ENCODE data around the gene KCTD16. TPM values are rescaled to one million over a fixed set of nuclear protein-coding genes. Genes with fewer than 3 reads are reported as not detected.

The KCTD16 gene
- total RNA-seq, 2 donors from 2014 or later, result 0.29 to 0.44 TPM

GRCh38 chr5:144385597-144385996 is 214.9 kb downstream of the KCTD16 start:
- peaks cover 4% of the 10 kb centered on the region for H3K9me3 ChIP-seq (ENCODE audit: control insufficient read depth, low read length)
- no peak overlapping the region for H3K27ac ChIP-seq (ENCODE audit: low read depth, low read length)
- Mint-ChIP-seq H3K9me3 (peaks cover 10% of the 10 kb centered on the region), H3K4me1 (no peaks in the 10 kb centered on the region), H3K4me3 (no peak overlapping the region), H3K36me3 (ENCODE audit: low read depth) (no peaks in the 10 kb centered on the region), H3K27ac (no peak overlapping the region), H3K27me3 (ENCODE audit: insufficient read depth) (no peaks in the 10 kb centered on the region)
- no peak for TF ChIP-seq CTCF (conservative IDR thresholded peaks at IDR 0.05)
- no peak overlapping the region for H3K4me3 ChIP-seq (ENCODE audit: low read length)
- H3K27me3 ChIP-seq (ENCODE audit: control insufficient read depth, insufficient read depth, low read length, poor library complexity, severe bottlenecking), result no peaks in the 10 kb centered on the region
- WGBS, 2 experiments (ENCODE audit: insufficient coverage in 1 of 2, insufficient read length in 1 of 2), result 75% methylated on average over 1 of the region's 1 CpG; no CpG with 5 or more reads in 1 of the 2 experiments
- no peaks in the 10 kb centered on the region for H3K4me1 ChIP-seq (ENCODE audit: control insufficient read depth, insufficient read depth, low read length)
- H3K36me3 ChIP-seq (ENCODE audit: control insufficient read depth, insufficient read depth, low read length), result no peaks in the 10 kb centered on the region
- no peak for DNase-seq
- no peak overlapping the region for H3K9ac ChIP-seq (ENCODE audit: extremely low read depth, low read length, poor library complexity, severe bottlenecking)

- Histone ChIP-seq H3K9ac (ENCODE audit: extremely low read depth, low read length, poor library complexity, severe bottlenecking) (no peak overlapping the region), H3K4me1 (ENCODE audit: control insufficient read depth, insufficient read depth, low read length) (no peaks in the 10 kb centered on the region), H3K9me3 (ENCODE audit: control insufficient read depth, low read length) (peaks cover 4% of the 10 kb centered on the region), H3K27me3 (ENCODE audit: control insufficient read depth, insufficient read depth, low read length, poor library complexity, severe bottlenecking) (no peaks in the 10 kb centered on the region), H3K4me3 (ENCODE audit: low read length) (no peak overlapping the region), H3K36me3 (ENCODE audit: control insufficient read depth, insufficient read depth, low read length) (no peaks in the 10 kb centered on the region), H3K27ac (ENCODE audit: low read depth, low read length) (no peak overlapping the region)
- no peak for DNase-seq
- Mint-ChIP-seq H3K36me3 (ENCODE audit: low read depth) (no peaks in the 10 kb centered on the region), H3K4me1 (no peaks in the 10 kb centered on the region), H3K27ac (no peak overlapping the region), H3K27me3 (ENCODE audit: insufficient read depth) (no peaks in the 10 kb centered on the region), H3K9me3 (peaks cover 4% of the 10 kb centered on the region), H3K4me3 (no peak overlapping the region)
- WGBS, 2 experiments (ENCODE audit: insufficient coverage in 1 of 2, insufficient read length in 1 of 2), result 100% methylated on average over 1 of the region's 1 CpG; no CpG with 5 or more reads in 1 of the 2 experiments
- TF ChIP-seq CTCF (conservative IDR thresholded peaks at IDR 0.05), result no peak
Observed at GRCh38 chr5:144386315-144386714, 215.6 kb downstream of the KCTD16 start.

- peak; percentile 64 for DNase-seq
- no peak overlapping the region for H3K4me3 ChIP-seq (ENCODE audit: low read length)
- no peaks in the 10 kb centered on the region for H3K36me3 Mint-ChIP-seq (ENCODE audit: low read depth)
- H3K36me3 ChIP-seq (ENCODE audit: control insufficient read depth, insufficient read depth, low read length), result no peaks in the 10 kb centered on the region
- WGBS, 2 experiments (ENCODE audit: insufficient coverage in 1 of 2, insufficient read length in 1 of 2), result 55 to 60% methylated on average over 1 of the region's 1 CpG
- H3K4me3 Mint-ChIP-seq, result no peak overlapping the region
- peaks cover 2% of the 10 kb centered on the region for H3K9me3 Mint-ChIP-seq
- H3K4me1 ChIP-seq (ENCODE audit: control insufficient read depth, insufficient read depth, low read length), result no peaks in the 10 kb centered on the region
- H3K27me3 ChIP-seq (ENCODE audit: control insufficient read depth, insufficient read depth, low read length, poor library complexity, severe bottlenecking), result no peaks in the 10 kb centered on the region
- H3K9ac ChIP-seq (ENCODE audit: extremely low read depth, low read length, poor library complexity, severe bottlenecking), result no peak overlapping the region
- peak; percentile 74 for TF ChIP-seq CTCF (conservative IDR thresholded peaks at IDR 0.05)
- no peaks in the 10 kb centered on the region for H3K27me3 Mint-ChIP-seq (ENCODE audit: insufficient read depth)
- no peak overlapping the region for H3K27ac Mint-ChIP-seq
- H3K4me1 Mint-ChIP-seq, result no peaks in the 10 kb centered on the region
- H3K27ac ChIP-seq (ENCODE audit: low read depth, low read length), result no peak overlapping the region
- H3K9me3 ChIP-seq (ENCODE audit: control insufficient read depth, low read length), result no peaks in the 10 kb centered on the region
Observed at GRCh38 chr5:144390133-144390532, 219.5 kb downstream of the KCTD16 start.

Measured in endodermal cell (in vitro differentiated cells).